SK-N-SH treated with all-trans-retinoic acid at 6 μM for 48 hours (cell line): ENCODE data around the gene PODXL2.

Experiments
- ARNTL ChIP-seq: fragments of 450-650 bp; formaldehyde crosslinking; IDR thresholded peaks from 2 replicates; pipeline ENCODE4 v1.5.0; 2020; ENCODE audit warnings: low read depth, mild to moderate bottlenecking, moderate library complexity, borderline replicate concordance
- SNAI2 ChIP-seq: fragments of 250-450 bp; sonication (Bioruptor Pico); IDR thresholded peaks from 2 replicates; pipeline ENCODE4 v1.5.0; 2020; ENCODE audit warnings: mild to moderate bottlenecking, moderate library complexity
- TF ChIP-seq, protein P1 (sequence below): fragments of 250-450 bp; sonication (Bioruptor Pico); IDR thresholded peaks from 2 replicates; pipeline ENCODE4 v1.8.0; 2020; ENCODE audit warnings: mild to moderate bottlenecking, moderate library complexity, borderline replicate concordance
- TF ChIP-seq, protein P2 (sequence below): fragments of 250-450 bp; sonication (Bioruptor Pico); IDR thresholded peaks from 2 replicates; pipeline ENCODE4 v1.5.1; 2020; ENCODE audit warnings: low read depth, mild to moderate bottlenecking, moderate library complexity

DNA sequence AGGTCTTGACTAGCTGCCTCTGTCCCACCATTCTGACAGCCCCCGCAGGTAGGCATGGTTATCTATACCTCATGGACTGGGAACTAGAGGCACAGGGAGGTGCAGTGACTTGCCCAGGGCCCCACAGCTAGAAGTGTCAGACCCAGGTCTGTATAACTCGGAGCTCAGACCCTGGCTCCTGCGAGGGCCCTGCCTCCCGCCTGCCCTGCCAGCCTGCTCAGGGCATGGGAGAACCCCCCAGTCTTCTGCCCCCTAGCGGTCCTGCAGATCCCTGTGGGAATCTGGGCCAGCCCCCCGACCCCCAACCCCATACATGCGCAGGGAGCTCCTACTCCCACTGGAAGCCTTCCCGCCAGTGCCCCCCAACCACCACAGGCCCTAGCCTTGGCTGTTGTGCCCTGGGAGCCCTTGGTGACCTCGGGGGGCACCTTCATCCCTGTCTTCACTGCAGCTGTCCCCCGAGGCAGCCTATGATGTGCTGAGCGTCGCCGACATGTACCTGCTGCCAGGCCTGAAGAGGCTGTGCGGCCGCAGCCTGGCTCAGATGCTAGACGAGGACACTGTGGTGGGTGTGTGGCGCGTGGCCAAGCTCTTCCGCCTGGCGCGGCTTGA lies 50.7 kb downstream of the PODXL2 start:
- no peak for TF ChIP-seq ARNTL
- TF ChIP-seq, protein P1, sequence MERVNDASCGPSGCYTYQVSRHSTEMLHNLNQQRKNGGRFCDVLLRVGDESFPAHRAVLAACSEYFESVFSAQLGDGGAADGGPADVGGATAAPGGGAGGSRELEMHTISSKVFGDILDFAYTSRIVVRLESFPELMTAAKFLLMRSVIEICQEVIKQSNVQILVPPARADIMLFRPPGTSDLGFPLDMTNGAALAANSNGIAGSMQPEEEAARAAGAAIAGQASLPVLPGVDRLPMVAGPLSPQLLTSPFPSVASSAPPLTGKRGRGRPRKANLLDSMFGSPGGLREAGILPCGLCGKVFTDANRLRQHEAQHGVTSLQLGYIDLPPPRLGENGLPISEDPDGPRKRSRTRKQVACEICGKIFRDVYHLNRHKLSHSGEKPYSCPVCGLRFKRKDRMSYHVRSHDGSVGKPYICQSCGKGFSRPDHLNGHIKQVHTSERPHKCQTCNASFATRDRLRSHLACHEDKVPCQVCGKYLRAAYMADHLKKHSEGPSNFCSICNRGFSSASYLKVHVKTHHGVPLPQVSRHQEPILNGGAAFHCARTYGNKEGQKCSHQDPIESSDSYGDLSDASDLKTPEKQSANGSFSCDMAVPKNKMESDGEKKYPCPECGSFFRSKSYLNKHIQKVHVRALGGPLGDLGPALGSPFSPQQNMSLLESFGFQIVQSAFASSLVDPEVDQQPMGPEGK (CRISPR knock-in tag), result no peak
- TF ChIP-seq SNAI2 (CRISPR knock-in tag), result no peak
- TF ChIP-seq, protein P2, sequence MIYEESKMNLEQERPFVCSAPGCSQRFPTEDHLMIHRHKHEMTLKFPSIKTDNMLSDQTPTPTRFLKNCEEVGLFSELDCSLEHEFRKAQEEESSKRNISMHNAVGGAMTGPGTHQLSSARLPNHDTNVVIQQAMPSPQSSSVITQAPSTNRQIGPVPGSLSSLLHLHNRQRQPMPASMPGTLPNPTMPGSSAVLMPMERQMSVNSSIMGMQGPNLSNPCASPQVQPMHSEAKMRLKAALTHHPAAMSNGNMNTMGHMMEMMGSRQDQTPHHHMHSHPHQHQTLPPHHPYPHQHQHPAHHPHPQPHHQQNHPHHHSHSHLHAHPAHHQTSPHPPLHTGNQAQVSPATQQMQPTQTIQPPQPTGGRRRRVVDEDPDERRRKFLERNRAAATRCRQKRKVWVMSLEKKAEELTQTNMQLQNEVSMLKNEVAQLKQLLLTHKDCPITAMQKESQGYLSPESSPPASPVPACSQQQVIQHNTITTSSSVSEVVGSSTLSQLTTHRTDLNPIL (CRISPR knock-in tag), result no peak
